ENCODE results near the gene ZNF512.
"Not testable (repeated sequence)": the region's sequence is repeated elsewhere in the genome, so short reads cannot be mapped to it uniquely, and the experiment has no call there.

The ZNF512 gene

GRCh38 chr2:27615316-27615715 lies 32.5 kb downstream of the ZNF512 start:
- 0 out of 2 replicates have a peak overlapping the region, but pooled peaks have one; percentile 60 for H3K27ac ChIP-seq
- TF ChIP-seq, protein P1, sequence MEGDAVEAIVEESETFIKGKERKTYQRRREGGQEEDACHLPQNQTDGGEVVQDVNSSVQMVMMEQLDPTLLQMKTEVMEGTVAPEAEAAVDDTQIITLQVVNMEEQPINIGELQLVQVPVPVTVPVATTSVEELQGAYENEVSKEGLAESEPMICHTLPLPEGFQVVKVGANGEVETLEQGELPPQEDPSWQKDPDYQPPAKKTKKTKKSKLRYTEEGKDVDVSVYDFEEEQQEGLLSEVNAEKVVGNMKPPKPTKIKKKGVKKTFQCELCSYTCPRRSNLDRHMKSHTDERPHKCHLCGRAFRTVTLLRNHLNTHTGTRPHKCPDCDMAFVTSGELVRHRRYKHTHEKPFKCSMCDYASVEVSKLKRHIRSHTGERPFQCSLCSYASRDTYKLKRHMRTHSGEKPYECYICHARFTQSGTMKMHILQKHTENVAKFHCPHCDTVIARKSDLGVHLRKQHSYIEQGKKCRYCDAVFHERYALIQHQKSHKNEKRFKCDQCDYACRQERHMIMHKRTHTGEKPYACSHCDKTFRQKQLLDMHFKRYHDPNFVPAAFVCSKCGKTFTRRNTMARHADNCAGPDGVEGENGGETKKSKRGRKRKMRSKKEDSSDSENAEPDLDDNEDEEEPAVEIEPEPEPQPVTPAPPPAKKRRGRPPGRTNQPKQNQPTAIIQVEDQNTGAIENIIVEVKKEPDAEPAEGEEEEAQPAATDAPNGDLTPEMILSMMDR (conservative IDR thresholded peaks at IDR 0.05) = no peak

DNA sequence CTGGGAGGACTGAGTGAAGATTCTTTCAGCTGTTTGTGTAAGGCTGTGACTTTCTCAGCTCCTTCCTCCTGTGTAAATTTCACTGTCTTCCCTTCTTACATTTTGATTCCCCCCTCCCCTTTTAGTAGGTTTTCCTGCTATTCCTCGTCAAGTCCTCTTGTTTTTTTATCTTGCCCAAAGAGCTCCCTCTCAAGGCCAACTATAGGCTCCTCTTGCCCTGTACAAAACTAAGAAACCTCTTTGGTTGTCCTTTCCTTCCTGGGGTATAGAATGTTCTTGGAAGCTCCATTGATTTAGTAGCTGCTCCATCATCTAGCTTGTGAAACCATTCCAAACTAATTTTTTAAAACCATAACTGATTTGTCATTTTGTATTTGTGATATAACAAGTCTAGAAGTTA lies 38.7 kb downstream of the ZNF512 start:
- H3K27ac ChIP-seq = no peak overlapping the region
- TF ChIP-seq, protein P1 (conservative IDR thresholded peaks at IDR 0.05) = peak; percentile 21; the same call in 1 of the 2 replicates

GRCh38 chr2:27622921-27623384 lies 40.1 kb downstream of the ZNF512 start:
- TF ChIP-seq, protein P1 (conservative IDR thresholded peaks at IDR 0.05) = no peak
- no peak overlapping the region for H3K27ac ChIP-seq

DNA sequence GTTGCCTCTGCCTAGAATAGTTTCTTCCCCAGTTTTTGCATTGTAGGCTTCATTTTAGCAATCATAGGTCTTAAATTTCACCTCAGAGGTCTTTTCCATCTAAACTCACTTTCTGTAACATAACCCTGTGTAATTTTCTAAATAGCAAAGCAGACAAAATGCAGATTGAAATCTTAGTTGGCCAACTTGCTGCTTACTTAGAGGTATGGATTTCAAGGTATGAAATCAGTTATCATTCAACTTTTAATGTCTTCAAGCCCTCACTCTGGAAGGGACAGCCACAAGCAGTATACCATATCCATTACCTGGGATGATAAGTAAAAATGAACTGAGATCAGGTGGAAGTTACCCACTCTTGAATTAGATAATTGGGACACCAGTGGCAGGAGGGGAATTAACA lies 42.1 kb downstream of the ZNF512 start:
- TF ChIP-seq, protein P1 (conservative IDR thresholded peaks at IDR 0.05) = no peak
- no peak overlapping the region for H3K27ac ChIP-seq

DNA sequence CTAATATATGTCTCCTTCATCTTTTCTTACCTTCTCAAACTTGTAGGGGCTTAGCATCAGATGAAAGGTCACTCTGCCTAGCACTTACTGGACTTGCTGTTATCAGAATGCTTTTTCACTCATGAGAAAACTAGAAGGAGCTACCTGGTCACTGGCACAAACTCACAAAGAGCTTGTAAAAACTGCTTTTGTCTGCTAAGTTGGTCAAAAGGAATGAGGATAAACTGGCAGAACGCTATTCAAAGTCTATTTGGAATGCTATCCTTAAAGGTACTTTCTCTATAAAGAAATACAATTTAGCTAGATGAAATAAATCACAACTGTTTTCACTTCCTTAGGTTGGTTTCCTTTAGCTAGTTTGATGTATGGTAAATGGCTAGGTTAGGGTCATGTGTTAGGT lies 43.5 kb downstream of the ZNF512 start:
- not testable (repeated sequence) for H3K27ac ChIP-seq

- not testable (repeated sequence) for H3K27ac ChIP-seq
Measured at GRCh38 chr2:27626921-27627320, 44.1 kb downstream of the ZNF512 start.

- peak overlapping the region; percentile 75 for H3K27ac ChIP-seq
- TF ChIP-seq, protein P1 (conservative IDR thresholded peaks at IDR 0.05) = no peak
Measured at GRCh38 chr2:27627963-27628766, 45.3 kb downstream of the ZNF512 start.

DNA sequence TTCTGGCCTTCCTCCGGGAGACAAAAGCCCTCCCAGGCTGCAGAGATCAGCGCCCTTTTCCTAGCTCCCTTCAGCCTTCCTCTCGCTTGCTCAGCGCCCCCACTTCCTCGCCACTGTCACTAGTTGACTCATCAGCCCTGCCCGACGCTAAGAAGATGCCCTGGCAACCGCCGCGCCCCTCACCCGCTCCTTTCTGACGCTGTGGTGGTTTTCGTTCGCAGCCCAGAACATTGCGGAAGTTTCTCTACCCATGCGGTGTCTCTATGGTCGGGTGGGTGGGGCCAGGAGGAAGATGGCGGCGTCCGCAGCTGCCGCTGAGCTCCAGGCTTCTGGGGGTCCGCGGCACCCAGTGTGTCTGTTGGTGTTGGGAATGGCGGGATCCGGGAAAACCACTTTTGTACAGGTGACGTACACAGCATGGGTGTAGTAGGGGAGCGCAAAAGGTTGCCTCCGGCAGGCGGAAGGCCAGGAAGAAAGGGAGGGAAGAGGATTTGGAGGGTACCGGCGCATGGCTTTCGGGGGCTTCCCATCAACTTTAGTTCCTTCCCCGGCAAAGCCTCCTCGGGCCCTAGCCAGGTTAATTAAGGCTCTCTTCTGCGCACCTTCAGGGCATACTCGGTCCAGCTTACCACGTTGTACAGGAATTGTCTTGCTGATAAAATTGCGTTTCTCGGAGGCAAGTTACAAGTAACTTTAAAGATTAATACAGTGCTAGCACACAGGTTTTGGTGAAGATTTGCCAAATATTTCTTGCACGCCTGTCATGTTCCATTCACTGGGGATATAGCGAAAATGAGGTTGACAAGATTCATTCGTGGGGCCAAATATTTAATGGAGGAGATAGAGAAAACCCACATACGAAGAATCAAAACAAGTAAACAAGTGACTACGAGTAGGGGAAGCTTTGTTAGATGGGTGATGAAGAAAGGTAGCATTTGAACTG lies 46.2 kb downstream of the ZNF512 start, which contains the start of the genes CCDC121 and GPN1:
Gene CCDC121 (minus strand): TSS at position 246 of the 943 bp plus-strand sequence. CDS start 1,213 bp downstream, outside the sequence.
Gene GPN1 (plus strand): TSS at position 284 of the 943 bp plus-strand sequence. CDS start 9 bp downstream, at position 293.
- TF ChIP-seq, protein P1 (conservative IDR thresholded peaks at IDR 0.05) = no peak
- H3K27ac ChIP-seq = peak within 1 kb of the TSS; percentile 75

DNA sequence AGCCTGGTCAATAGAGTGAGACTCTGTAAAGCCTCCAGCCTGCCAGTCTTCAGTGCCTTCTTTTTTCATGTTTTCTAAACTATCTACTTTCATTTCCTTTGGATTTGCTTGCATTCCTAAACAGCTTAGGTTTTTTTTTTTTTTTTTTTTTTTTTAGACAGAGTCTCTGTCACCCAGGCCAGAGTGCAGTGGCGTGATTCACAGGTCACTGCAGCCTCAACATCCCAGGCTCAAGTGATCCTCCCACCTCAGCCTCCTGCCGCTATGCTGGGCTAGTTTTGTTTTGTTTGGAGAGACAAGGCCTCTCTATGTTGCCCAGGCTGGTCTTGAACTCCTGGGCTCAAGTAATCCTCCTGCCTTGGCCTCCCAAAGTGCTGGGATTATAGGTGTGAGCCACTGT lies 47.4 kb downstream of the ZNF512 start:
- not testable (repeated sequence) for H3K27ac ChIP-seq
